ENCODE data around the gene TNFRSF6B.
A peak's percentile ranks its signal among the peaks of the same experiment; 100 is the strongest.

The TNFRSF6B gene

DNA sequence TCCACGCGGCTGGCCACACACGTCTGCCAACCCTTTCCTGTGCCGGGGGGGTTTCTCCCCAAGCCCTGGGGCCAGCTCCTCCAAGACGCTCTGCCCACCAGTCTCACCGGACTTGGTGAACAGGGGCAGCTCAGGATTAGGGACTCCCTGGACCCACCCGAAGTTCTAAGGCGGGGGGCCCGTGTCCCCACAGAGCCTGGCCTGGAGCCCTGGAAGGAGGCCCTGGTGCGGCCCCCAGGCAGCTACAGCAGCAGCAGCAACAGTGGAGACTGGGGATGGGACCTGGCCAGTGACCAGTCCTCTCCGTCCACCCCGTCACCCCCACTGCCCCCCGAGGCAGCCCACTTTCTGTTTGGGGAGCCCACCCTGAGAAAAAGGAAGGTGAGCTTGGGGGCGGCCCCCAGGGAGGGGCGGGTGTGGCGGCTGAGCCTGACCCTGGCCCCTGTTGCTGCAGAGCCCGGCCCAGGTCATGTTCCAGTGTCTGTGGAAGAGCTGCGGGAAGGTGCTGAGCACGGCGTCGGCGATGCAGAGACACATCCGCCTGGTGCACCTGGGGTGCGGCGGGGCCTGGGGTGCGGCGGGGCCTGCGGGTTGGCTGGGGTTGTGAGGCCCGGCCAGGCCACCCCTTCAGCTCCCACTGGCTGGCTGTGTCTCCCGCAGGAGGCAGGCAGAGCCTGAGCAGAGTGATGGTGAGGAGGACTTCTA lies 45.4 kb downstream of the TNFRSF6B start:
- peak overlapping the region in 16 of 21 experiments; percentile 1 to 94 (median 86) for H3K27ac ChIP-seq
- H3K4me3 ChIP-seq: peak overlapping the region in 6 of 7 experiments; percentile 53 to 75 (median 62)

DNA sequence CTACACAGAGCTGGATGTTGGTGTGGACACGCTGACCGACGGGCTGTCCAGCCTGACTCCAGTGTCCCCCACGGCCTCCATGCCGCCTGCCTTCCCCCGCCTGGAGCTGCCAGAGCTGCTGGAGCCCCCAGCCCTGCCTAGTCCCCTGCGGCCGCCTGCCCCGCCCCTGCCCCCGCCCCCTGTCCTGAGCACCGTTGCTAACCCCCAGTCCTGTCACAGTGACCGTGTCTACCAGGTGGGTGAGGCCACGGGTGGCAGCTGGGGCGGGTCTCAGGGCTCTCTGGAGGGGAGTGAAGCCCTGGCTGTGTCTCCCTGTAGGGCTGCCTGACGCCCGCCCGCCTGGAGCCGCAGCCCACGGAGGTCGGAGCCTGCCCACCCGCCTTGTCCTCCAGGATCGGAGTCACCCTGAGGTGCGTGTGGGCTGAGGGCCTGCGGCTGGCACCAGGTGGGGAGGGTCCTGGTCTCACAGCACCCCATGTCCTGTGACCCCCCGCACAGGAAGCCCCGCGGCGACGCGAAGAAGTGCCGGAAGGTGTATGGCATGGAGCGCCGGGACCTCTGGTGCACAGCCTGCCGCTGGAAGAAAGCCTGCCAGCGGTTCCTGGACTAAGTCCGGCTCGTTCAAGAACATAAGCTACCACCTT lies 46.1 kb downstream of the TNFRSF6B start:
- Histone ChIP-seq H3K4me3 (no peak overlapping the region), H3K27ac (peak overlapping the region in 4 of 21 experiments; percentile 29 to 88 (median 86))

- Histone ChIP-seq H3K27ac (no peak overlapping the region), H3K4me3 (no peak overlapping the region)
Measured at GRCh38 chr20:63743210-63743970, 46.9 kb downstream of the TNFRSF6B start.

DNA sequence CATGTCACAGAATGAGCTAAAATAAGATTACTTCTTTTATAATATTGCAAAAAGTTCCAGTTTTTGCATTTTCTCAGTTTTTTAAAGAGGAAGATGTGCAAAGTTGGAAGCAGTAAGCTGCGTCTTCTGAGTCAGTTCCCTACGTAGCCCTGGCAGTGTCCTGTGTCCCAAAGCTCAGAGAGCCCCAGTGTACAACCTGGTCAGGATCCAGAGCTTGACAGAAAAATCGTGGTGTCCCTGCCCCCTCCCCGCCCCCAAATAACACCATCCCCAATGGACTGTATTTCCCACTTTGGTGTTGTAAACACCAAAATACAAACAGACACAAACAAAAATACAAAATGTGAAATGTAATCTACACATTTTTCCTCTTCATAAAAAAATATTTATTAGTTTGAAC lies 47.7 kb downstream of the TNFRSF6B start:
- no peak overlapping the region for H3K27ac ChIP-seq
- no peak overlapping the region for H3K4me3 ChIP-seq

- Histone ChIP-seq H3K27ac (no peak overlapping the region), H3K4me3 (no peak overlapping the region)
Measured at GRCh38 chr20:63744574-63745423, 48.3 kb downstream of the TNFRSF6B start.

- Histone ChIP-seq H3K4me3 (no peak overlapping the region), H3K27ac (no peak overlapping the region)
Measured at GRCh38 chr20:63745424-63745805, 49.0 kb downstream of the TNFRSF6B start.

- Histone ChIP-seq H3K4me3 (no peak overlapping the region), H3K27ac (no peak overlapping the region)
Measured at GRCh38 chr20:63745961-63746731, 49.7 kb downstream of the TNFRSF6B start.

GRCh38 chr20:63746751-63747315 lies 50.4 kb downstream of the TNFRSF6B start:
- Histone ChIP-seq H3K27ac (no peak overlapping the region), H3K4me3 (no peak overlapping the region)

GRCh38 chr20:63747622-63748069 lies 51.2 kb downstream of the TNFRSF6B start:
- Histone ChIP-seq H3K4me3 (no peak overlapping the region), H3K27ac (no peak overlapping the region)
